ENCODE results near the gene CUTA. TPM values are rescaled to one million over a fixed set of nuclear protein-coding genes. Genes with fewer than 3 reads are reported as not detected.

Gene CUTA
- polyA plus RNA-seq, 1 experiment: 298 TPM

- Histone ChIP-seq H3K27me3 (ENCODE audit: control insufficient read depth, insufficient read depth, low read length) (no peaks in the 10 kb centered on the region), H3K4me3 (ENCODE audit: low read depth, low read length) (no peak overlapping the region), H3K9me3 (ENCODE audit: control insufficient read depth, insufficient read depth, low read length) (no peaks in the 10 kb centered on the region), H3K27ac (ENCODE audit: low read depth, low read length) (no peak overlapping the region)
- no peak for DNase-seq (ENCODE audit: low read depth, low spot score)
- CTCF ChIA-PET: interaction anchor here (0.8 kb wide), 1 partner anchor 24 kb away, joined by 3 read pairs; no protein-coding TSS in a partner anchor
- POLR2A ChIA-PET: no interaction called here
- TF ChIP-seq CTCF (IDR thresholded peaks at IDR 0.05; ENCODE audit: low read depth, low read length): no peak
Observed at GRCh38 chr6:33367009-33367714, 50.7 kb downstream of the CUTA start.

Small RNAs within 50 kb of the gene (small RNA-seq; reads per million reads assigned to genes)
- not detected for gene RPL35AP4 (ENCODE audit: insufficient read length, low read depth)
- gene ZBTB9 (ENCODE audit: insufficient read length, low read depth): not detected

Other genes starting within 250 kb of the CUTA start
- gene COL11A2, start 225.6 kb downstream of the CUTA start, polyA plus RNA-seq (2011; rRNA removed): 0.26 and 0.37 TPM in 2 replicates
- gene RXRB, start 217.4 kb downstream of the CUTA start, polyA plus RNA-seq (2011; rRNA removed): 38.5 and 44.1 TPM in 2 replicates
- 129 and 150 TPM in 2 replicates for gene SLC39A7, start 217.2 kb downstream of the CUTA start, polyA plus RNA-seq (2011; rRNA removed)
- gene HSD17B8, start 213.5 kb downstream of the CUTA start, polyA plus RNA-seq (2011; rRNA removed): 4.9 and 5.7 TPM in 2 replicates
- gene RING1, start 209.6 kb downstream of the CUTA start, polyA plus RNA-seq (2011; rRNA removed): 23.8 and 26.8 TPM in 2 replicates
- 58.0 and 60.4 TPM in 2 replicates for gene VPS52, start 146.2 kb downstream of the CUTA start, polyA plus RNA-seq (2011; rRNA removed)
- gene RPS18, start 146.0 kb downstream of the CUTA start, polyA plus RNA-seq (2011; rRNA removed): 5,380 and 5,823 TPM in 2 replicates
- 1.1 and 1.4 TPM in 2 replicates for gene B3GALT4, start 141.0 kb downstream of the CUTA start, polyA plus RNA-seq (2011; rRNA removed)
- gene WDR46, start 128.9 kb downstream of the CUTA start, polyA plus RNA-seq (2011; rRNA removed): 43.3 and 44.7 TPM in 2 replicates
- 59.6 and 64.6 TPM in 2 replicates for gene PFDN6, start 128.5 kb downstream of the CUTA start, polyA plus RNA-seq (2011; rRNA removed)
- gene RGL2, start 119.2 kb downstream of the CUTA start, polyA plus RNA-seq (2011; rRNA removed): 21.9 and 25.0 TPM in 2 replicates
- 29.3 and 37.9 TPM in 2 replicates for gene TAPBP, start 104.0 kb downstream of the CUTA start, polyA plus RNA-seq (2011; rRNA removed)
- 8.4 and 11.8 TPM in 2 replicates for gene ZBTB22, start 100.4 kb downstream of the CUTA start, polyA plus RNA-seq (2011; rRNA removed)
- 69.7 and 75.6 TPM in 2 replicates for gene DAXX, start 95.1 kb downstream of the CUTA start, polyA plus RNA-seq (2011; rRNA removed)
- gene KIFC1, start 26.3 kb downstream of the CUTA start, polyA plus RNA-seq (2011; rRNA removed): 10.2 TPM in 2 replicates
- gene PHF1, start 7.1 kb downstream of the CUTA start, polyA plus RNA-seq (2011; rRNA removed): 26.6 and 29.7 TPM in 2 replicates
- 5.3 and 6.5 TPM in 2 replicates for gene SYNGAP1, start 2.0 kb upstream of the CUTA start, polyA plus RNA-seq (2011; rRNA removed)
- 5.8 and 6.0 TPM in 2 replicates for gene ZBTB9, start 36.5 kb upstream of the CUTA start, polyA plus RNA-seq (2011; rRNA removed)
- gene BAK1, start 162.2 kb upstream of the CUTA start, polyA plus RNA-seq (2011; rRNA removed): 13.0 and 16.3 TPM in 2 replicates
- gene ITPR3, start 203.2 kb upstream of the CUTA start, polyA plus RNA-seq (2011; rRNA removed): 4.4 and 4.8 TPM in 2 replicates

Measured in AG04450 (cell line).